Astrocyte of the cerebellum (primary cell): Measurements from ENCODE around the gene AXL.

Source experiments
- DNase-seq: peaks from one replicate; pipeline ENCODE4 v3.0.0-alpha.2; 2011; ENCODE audit warnings: low read depth
- H3K4me3 ChIP-seq: 2 replicates; pipeline ENCODE4 v1.5.1; 2011; ENCODE audit warnings: mild to moderate bottlenecking, low read depth, low read length, moderate library complexity
- in situ Hi-C: cut with HindIII; loops from 2 replicates; pipeline ENCODE4 v1.10.0; 2017; ENCODE audit warnings: low sequenced_read_pairs
- TF ChIP-seq, protein P1 (sequence below): IDR thresholded peaks from 2 replicates; pipeline ENCODE4 v1.5.1; 2012; ENCODE audit warnings: low read length, low read depth, moderate library complexity, mild to moderate bottlenecking; ENCODE audit errors: missing control alignments

Gene AXL

GRCh38 chr19:41238244-41238643 is 19.2 kb downstream of the AXL start:
- no peak for DNase-seq
- in situ Hi-C loops: no loop called here
- TF ChIP-seq, protein P1, sequence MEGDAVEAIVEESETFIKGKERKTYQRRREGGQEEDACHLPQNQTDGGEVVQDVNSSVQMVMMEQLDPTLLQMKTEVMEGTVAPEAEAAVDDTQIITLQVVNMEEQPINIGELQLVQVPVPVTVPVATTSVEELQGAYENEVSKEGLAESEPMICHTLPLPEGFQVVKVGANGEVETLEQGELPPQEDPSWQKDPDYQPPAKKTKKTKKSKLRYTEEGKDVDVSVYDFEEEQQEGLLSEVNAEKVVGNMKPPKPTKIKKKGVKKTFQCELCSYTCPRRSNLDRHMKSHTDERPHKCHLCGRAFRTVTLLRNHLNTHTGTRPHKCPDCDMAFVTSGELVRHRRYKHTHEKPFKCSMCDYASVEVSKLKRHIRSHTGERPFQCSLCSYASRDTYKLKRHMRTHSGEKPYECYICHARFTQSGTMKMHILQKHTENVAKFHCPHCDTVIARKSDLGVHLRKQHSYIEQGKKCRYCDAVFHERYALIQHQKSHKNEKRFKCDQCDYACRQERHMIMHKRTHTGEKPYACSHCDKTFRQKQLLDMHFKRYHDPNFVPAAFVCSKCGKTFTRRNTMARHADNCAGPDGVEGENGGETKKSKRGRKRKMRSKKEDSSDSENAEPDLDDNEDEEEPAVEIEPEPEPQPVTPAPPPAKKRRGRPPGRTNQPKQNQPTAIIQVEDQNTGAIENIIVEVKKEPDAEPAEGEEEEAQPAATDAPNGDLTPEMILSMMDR: no peak
- H3K4me3 ChIP-seq: no peak overlapping the region

DNA sequence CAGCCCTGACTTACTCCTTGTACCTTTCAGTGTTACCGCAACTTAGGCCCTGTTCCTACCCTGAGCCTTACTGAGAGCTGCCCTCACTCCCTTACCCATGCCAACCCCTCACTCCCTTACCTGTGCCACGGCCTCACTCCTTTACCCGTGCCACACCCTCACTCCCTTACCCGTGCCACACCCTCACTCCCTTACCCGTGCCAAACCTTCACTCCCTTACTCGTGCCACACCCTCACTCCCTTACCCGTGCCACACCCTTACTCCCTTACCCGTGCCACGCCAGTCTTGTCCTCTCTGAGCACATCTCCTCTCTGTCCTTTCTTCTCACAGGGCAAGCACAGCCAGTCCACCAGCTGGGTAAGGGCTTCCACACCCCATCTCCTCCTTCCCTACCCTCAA is 20.3 kb downstream of the AXL start:
- in situ Hi-C loops: no loop called here
- H3K4me3 ChIP-seq: no peak overlapping the region
- TF ChIP-seq, protein P1: no peak
- no peak for DNase-seq

- TF ChIP-seq, protein P1: no peak
- in situ Hi-C loops: no loop called here
- no peak overlapping the region for H3K4me3 ChIP-seq
- no peak for DNase-seq
Measured at GRCh38 chr19:41239961-41240574, 21.0 kb downstream of the AXL start.

GRCh38 chr19:41241859-41242258 is 22.8 kb downstream of the AXL start:
- DNase-seq: no peak
- TF ChIP-seq, protein P1: no peak
- no peak overlapping the region for H3K4me3 ChIP-seq
- in situ Hi-C loops: no loop called here

GRCh38 chr19:41244117-41244516 is 25.1 kb downstream of the AXL start:
- in situ Hi-C loops: no loop called here
- H3K4me3 ChIP-seq: no peak overlapping the region
- no peak for DNase-seq
- TF ChIP-seq, protein P1: no peak

GRCh38 chr19:41245843-41246242 is 26.8 kb downstream of the AXL start:
- TF ChIP-seq, protein P1: no peak
- in situ Hi-C loops: no loop called here
- DNase-seq: no peak
- no peak overlapping the region for H3K4me3 ChIP-seq

GRCh38 chr19:41248895-41249294 is 29.9 kb downstream of the AXL start:
- no peak overlapping the region for H3K4me3 ChIP-seq
- no peak for DNase-seq
- in situ Hi-C loops: no loop called here
- TF ChIP-seq, protein P1: no peak
